GM19467 (cell line): ENCODE data around the gene SATB1.
"Not testable (repeated sequence)": the region's sequence is repeated elsewhere in the genome, so short reads cannot be mapped to it uniquely, and the experiment has no call there.

Experiments used
- ATAC-seq: cut with Tn5 transposase; IDR thresholded peaks from one replicate; pipeline ENCODE4 v1.9.1; 2021; ENCODE audit warnings: mild to moderate bottlenecking, moderate library complexity; ENCODE audit not compliant: unreplicated experiment

Gene SATB1

GRCh38 chr3:18355832-18356231 is 69.3 kb downstream of the SATB1 start:
- ATAC-seq, result no peak

GRCh38 chr3:18354701-18355100 is 70.4 kb downstream of the SATB1 start:
- no peak for ATAC-seq

- no peak for ATAC-seq
Measured at GRCh38 chr3:18351823-18352744, 73.1 kb downstream of the SATB1 start.

GRCh38 chr3:18351069-18351628 is 74.0 kb downstream of the SATB1 start:
- no peak for ATAC-seq

- no peak for ATAC-seq
Measured at GRCh38 chr3:18349197-18349798, 75.8 kb downstream of the SATB1 start.

- no peak for ATAC-seq
Measured at GRCh38 chr3:18346097-18346496, 79.0 kb downstream of the SATB1 start.

GRCh38 chr3:18345015-18345367 is 80.1 kb downstream of the SATB1 start:
- no peak for ATAC-seq

GRCh38 chr3:18344306-18345014 is 80.7 kb downstream of the SATB1 start:
- ATAC-seq, result no peak

GRCh38 chr3:18343809-18344208 is 81.3 kb downstream of the SATB1 start:
- ATAC-seq, result no peak

GRCh38 chr3:18338827-18339514 is 86.2 kb downstream of the SATB1 start:
- no peak for ATAC-seq

GRCh38 chr3:18337231-18337630 is 87.9 kb downstream of the SATB1 start:
- no peak for ATAC-seq

- no peak for ATAC-seq
Measured at GRCh38 chr3:18334837-18335601, 90.1 kb downstream of the SATB1 start.

- ATAC-seq, result not testable (repeated sequence)
Measured at GRCh38 chr3:18330772-18331441, 94.2 kb downstream of the SATB1 start.

GRCh38 chr3:18308096-18308650 is 117.0 kb downstream of the SATB1 start:
- no peak for ATAC-seq

- no peak for ATAC-seq
Measured at GRCh38 chr3:18307529-18307928, 117.6 kb downstream of the SATB1 start.

- no peak for ATAC-seq
Measured at GRCh38 chr3:18302517-18302916, 122.6 kb downstream of the SATB1 start.

GRCh38 chr3:18301781-18302180 is 123.4 kb downstream of the SATB1 start:
- no peak for ATAC-seq

- ATAC-seq, result no peak
Measured at GRCh38 chr3:18300916-18301315, 124.2 kb downstream of the SATB1 start.

GRCh38 chr3:18297126-18297525 is 128.0 kb downstream of the SATB1 start:
- ATAC-seq, result no peak
